SU-DHL-6 (cell line): ENCODE data around the gene UPK3A.

Experiments
- CTCF ChIP-seq: fragments of 200-600 bp; sonication (generic); IDR thresholded peaks from one replicate; pipeline ENCODE4 v1.5.1; 2017; ENCODE audit warnings: antibody characterized with exemption, mild to moderate bottlenecking, low read length, moderate library complexity; ENCODE audit not compliant: insufficient read depth, poor library complexity, severe bottlenecking
- EZH2phosphoT487 ChIP-seq: fragments of 200-600 bp; sonication (generic), shearing (Covaris generic); conservative IDR thresholded peaks from 2 replicates; pipeline ENCODE4 v1.6.1; 2018; ENCODE audit warnings: mild to moderate bottlenecking, antibody characterized with exemption, low read length, moderate library complexity, mixed read lengths

GRCh38 chr22:45268958-45269844, 15.5 kb upstream of the UPK3A start:
- TF ChIP-seq EZH2phosphoT487 (no peak), CTCF (peak; percentile 75)
